Left ventricle myocardium inferior (tissue), 1 donor: Measurements from ENCODE around the gene EIF1B. TPM values are rescaled to one million over a fixed set of nuclear protein-coding genes. Genes with fewer than 3 reads are reported as not detected.

Experiments
- DNase-seq: peaks from one replicate; pipeline ENCODE4 v3.0.0-alpha.2; 2020
- H3K27ac ChIP-seq: fragments of 200-600 bp; replicated peaks from 2 replicates; pipeline ENCODE4 v1.8.0; 2021
- H3K27me3 ChIP-seq: fragments of 200-600 bp; 2 replicates; pipeline ENCODE4 v1.8.0; 2021; ENCODE audit warnings: low read depth
- H3K36me3 ChIP-seq: fragments of 200-600 bp; 2 replicates; pipeline ENCODE4 v1.8.0; 2021
- H3K4me1 ChIP-seq: fragments of 200-600 bp; 2 replicates; pipeline ENCODE4 v1.8.0; 2021
- H3K4me3 ChIP-seq: fragments of 200-600 bp; 2 replicates; pipeline ENCODE4 v1.8.0; 2021; ENCODE audit warnings: mild to moderate bottlenecking, moderate library complexity
- H3K9me3 ChIP-seq: fragments of 200-600 bp; replicated peaks from 2 replicates; pipeline ENCODE4 v1.8.0; 2021
- intact Hi-C: fragments of 100-400 bp; cut with micrococcal nuclease; formaldehyde crosslinking; loops from one replicate; pipeline ENCODE4 v1.11.0; 2022
- total RNA-seq: library from RNA; stranded (reverse); fragmentation: NEBNext Ultra II Directional; extraction: Animal tissue kit (Norgen Biotek cat#: 25700); gene quantifications from one replicate; pipeline ENCODE4 v1.2.1, GENCODE V29; 2021
- TF ChIP-seq, protein P1 (sequence below): fragments of 200-600 bp; IDR thresholded peaks from 2 replicates; pipeline ENCODE4 v1.8.0; 2021; ENCODE audit warnings: antibody characterized with exemption, mild to moderate bottlenecking, borderline replicate concordance
- donor health status: DM: no; HTN: yes; CAD: no; lungs with severe emphysema.

The EIF1B gene
- total RNA-seq, 1 donor from 2014 or later = 416 TPM

DNA sequence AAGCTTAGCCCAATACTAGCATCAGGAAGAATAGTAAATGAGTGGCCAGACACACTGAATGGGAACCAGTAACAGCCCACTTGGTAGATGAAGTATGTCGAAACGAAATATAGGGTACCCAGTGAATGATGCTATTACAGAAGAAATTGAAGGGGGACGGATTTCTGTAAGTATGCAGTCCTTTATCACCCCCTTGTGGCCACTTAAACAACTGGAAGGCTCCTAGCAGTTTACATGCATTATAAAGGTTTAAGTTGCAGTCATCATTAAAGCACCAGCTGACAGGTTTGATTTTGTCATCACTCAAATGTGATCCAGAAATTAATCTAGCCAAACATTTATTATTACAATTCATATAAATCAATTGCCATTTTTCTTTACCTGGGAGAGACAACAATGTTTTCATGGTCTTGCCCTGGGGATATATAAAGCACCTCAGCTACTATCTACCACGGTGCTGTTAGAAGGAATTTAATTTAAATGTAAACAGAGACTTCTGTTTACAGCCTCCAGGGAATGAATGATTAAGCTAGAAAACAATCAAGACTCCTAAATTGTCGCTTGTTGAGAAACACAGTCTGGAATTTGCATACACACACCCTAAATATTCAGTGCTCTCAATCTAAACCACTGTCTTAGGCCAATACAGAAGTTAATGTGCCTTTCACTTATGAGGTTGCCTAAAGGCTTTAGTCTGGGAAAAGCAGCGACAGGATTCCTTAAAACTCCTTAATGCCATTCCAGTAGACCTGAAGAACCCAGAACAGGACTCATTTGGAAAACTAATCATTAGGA, 7.8 kb downstream of the EIF1B start:
- intact Hi-C loops = loop anchor here (5.0 kb wide), 1 partner anchor 125 kb away; no protein-coding TSS in a partner anchor
- Histone ChIP-seq H3K4me3 (no peak overlapping the region), H3K36me3 (peaks cover 26% of the 10 kb centered on the region), H3K9me3 (no peaks in the 10 kb centered on the region), H3K27me3 (no peaks in the 10 kb centered on the region), H3K27ac (no peak overlapping the region), H3K4me1 (peaks cover 26% of the 10 kb centered on the region)
- TF ChIP-seq, protein P1, sequence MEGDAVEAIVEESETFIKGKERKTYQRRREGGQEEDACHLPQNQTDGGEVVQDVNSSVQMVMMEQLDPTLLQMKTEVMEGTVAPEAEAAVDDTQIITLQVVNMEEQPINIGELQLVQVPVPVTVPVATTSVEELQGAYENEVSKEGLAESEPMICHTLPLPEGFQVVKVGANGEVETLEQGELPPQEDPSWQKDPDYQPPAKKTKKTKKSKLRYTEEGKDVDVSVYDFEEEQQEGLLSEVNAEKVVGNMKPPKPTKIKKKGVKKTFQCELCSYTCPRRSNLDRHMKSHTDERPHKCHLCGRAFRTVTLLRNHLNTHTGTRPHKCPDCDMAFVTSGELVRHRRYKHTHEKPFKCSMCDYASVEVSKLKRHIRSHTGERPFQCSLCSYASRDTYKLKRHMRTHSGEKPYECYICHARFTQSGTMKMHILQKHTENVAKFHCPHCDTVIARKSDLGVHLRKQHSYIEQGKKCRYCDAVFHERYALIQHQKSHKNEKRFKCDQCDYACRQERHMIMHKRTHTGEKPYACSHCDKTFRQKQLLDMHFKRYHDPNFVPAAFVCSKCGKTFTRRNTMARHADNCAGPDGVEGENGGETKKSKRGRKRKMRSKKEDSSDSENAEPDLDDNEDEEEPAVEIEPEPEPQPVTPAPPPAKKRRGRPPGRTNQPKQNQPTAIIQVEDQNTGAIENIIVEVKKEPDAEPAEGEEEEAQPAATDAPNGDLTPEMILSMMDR = peak; percentile 86
- DNase-seq = no peak

DNA sequence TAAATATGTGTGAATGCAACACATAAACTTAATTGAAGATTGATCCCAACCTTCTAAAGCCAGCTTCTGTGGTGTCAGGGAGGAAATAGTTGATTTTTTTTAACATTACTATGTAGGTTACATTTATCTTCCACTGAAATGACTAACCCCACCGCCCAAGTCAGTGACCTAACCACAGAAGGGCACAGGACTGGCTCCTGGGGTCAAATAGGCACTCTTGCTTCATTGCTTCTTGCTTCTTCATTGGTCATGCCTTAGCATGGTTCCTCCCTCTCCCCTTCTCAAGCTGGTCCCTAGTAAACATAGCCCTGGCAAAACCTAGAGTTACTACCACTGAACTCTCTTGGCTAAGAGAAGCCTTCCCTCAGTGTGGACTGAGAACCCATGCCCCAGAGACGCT, 12.3 kb downstream of the EIF1B start:
- H3K36me3 ChIP-seq = no peaks in the 10 kb centered on the region
- no peaks in the 10 kb centered on the region for H3K27me3 ChIP-seq
- H3K9me3 ChIP-seq = no peaks in the 10 kb centered on the region
- H3K4me3 ChIP-seq = no peak overlapping the region
- TF ChIP-seq, protein P1 = no peak
- H3K27ac ChIP-seq = no peak overlapping the region
- no peak for DNase-seq
- intact Hi-C loops = loop anchor here (10.0 kb wide), 1 partner anchor 113 kb away; no protein-coding TSS in a partner anchor
- H3K4me1 ChIP-seq = no peaks in the 10 kb centered on the region

DNA sequence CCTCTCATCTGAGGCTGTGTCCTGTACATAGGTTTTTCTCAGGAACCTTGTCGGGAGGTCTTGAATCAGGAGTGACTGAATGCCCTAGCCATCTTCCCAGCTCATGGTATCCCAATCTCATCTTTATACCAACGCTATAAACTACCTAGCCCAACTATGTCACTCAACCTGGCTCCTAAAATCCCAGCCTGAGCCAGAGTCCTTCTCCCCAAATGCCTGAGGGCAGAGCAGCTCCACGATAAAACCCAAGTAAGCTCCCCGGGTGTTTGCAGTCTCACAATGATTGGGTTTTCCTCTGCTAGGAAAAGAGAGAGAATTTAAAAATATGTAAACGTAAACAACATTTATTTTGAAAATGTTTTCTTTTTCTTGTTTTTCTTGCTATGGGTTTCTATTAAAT, 14.4 kb downstream of the EIF1B start:
- DNase-seq = no peak
- Histone ChIP-seq H3K27me3 (no peaks in the 10 kb centered on the region), H3K36me3 (no peaks in the 10 kb centered on the region), H3K4me3 (no peak overlapping the region), H3K27ac (no peak overlapping the region), H3K9me3 (no peaks in the 10 kb centered on the region), H3K4me1 (no peaks in the 10 kb centered on the region)
- intact Hi-C loops = loop anchor here (10.0 kb wide), 1 partner anchor 111 kb away; no protein-coding TSS in a partner anchor
- TF ChIP-seq, protein P1 = no peak

DNA sequence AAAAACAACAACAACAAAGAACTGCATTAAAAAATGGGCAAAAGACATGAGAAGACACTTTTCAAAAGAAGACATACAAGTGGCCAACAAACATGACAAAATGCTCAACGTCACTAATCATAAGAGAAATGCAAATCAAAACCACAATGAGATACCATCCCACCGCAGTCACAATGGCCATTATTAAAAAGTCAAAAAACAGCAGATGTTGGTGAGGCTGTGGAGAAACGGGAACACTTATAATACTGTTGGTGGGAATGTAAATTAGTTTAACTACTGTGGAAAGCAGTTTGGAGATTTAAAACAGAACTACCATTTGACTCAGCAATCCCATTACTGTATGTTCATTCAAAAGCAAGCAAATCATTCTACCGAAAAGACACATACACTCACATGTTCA, 15.1 kb downstream of the EIF1B start:
- H3K4me1 ChIP-seq = no peaks in the 10 kb centered on the region
- intact Hi-C loops = loop anchor here (10.0 kb wide), 1 partner anchor 110 kb away; no protein-coding TSS in a partner anchor
- no peaks in the 10 kb centered on the region for H3K27me3 ChIP-seq
- TF ChIP-seq, protein P1 = no peak
- no peak for DNase-seq
- no peak overlapping the region for H3K4me3 ChIP-seq
- no peak overlapping the region for H3K27ac ChIP-seq
- H3K9me3 ChIP-seq = no peaks in the 10 kb centered on the region
- H3K36me3 ChIP-seq = no peaks in the 10 kb centered on the region

DNA sequence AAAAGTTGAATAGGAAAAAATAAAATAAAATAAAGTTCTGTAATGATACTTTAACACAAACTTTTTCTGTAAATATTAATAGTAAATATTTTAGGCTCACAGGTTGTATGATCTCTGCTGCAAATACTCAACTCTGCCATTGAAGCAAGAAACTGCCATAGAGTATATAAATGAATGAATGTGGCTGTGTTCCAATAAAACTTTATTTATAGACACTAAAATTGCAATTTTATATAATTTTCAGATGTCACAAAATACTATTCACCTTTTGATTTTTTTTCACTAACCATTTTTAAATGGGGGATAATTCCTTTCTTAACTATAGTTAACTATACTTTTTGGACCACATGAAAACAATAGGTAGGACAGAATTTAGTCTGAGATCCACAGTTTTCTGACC, 16.0 kb downstream of the EIF1B start:
- H3K4me3 ChIP-seq = no peak overlapping the region
- intact Hi-C loops = loop anchor here (10.0 kb wide), 1 partner anchor 109 kb away; no protein-coding TSS in a partner anchor
- H3K9me3 ChIP-seq = no peaks in the 10 kb centered on the region
- H3K27me3 ChIP-seq = no peaks in the 10 kb centered on the region
- TF ChIP-seq, protein P1 = no peak
- no peak overlapping the region for H3K27ac ChIP-seq
- H3K36me3 ChIP-seq = no peaks in the 10 kb centered on the region
- DNase-seq = no peak
- no peaks in the 10 kb centered on the region for H3K4me1 ChIP-seq
